Esophagus muscularis mucosa (tissue), 4 donors: ENCODE measurements around the gene KL. TPM values are rescaled to one million over a fixed set of nuclear protein-coding genes. Genes with fewer than 3 reads are reported as not detected.

Source experiments
- DNase-seq: peaks from one replicate; pipeline ENCODE4 v3.0.0-alpha.2; 2017; ENCODE audit errors: extremely low spot score
- H3K27ac ChIP-seq, 4 donors: fragments of 200-600 bp; sonication (generic); replicated peaks in 1 of 4; 1 replicate in 3 of 4; 2 replicates in 1 of 4; pipeline ENCODE4 v1.5.1; 2016 to 2019; ENCODE audit warnings: mild to moderate bottlenecking in 1 of 4
- H3K27me3 ChIP-seq, 4 donors: fragments of 200-600 bp; sonication (generic); one replicate each; pipeline versions ENCODE4 v1.5.1 to v1.6.0; 2016 to 2019
- H3K36me3 ChIP-seq, 4 donors: fragments of 200-600 bp; sonication (generic); one replicate each; pipeline ENCODE4 v1.5.1; 2016 to 2019
- H3K4me1 ChIP-seq, 4 donors: fragments of 200-600 bp; sonication (generic); one replicate each; pipeline ENCODE4 v1.5.1; 2016 to 2019
- H3K4me3 ChIP-seq, 4 donors: fragments of 200-600 bp; sonication (generic); 1 replicate in 2 of 4; 2 replicates in 2 of 4; pipeline ENCODE4 v1.5.1; 2016 to 2019; ENCODE audit warnings: mild to moderate bottlenecking in 4 of 4, moderate library complexity in 1 of 4
- H3K9me3 ChIP-seq, 4 donors: fragments of 200-600 bp; sonication (generic); 1 replicate in 3 of 4; 2 replicates in 1 of 4; pipeline ENCODE4 v1.5.1; 2016 to 2019
- CTCF ChIP-seq, 3 experiments: fragments of 200-600 bp in 2 of 3; fragments of 450-650 bp in 1 of 3; sonication (generic) in 2 of 3; IDR thresholded peaks; one replicate each; pipeline ENCODE4 v1.5.1; 2017 to 2019; ENCODE audit warnings: antibody characterized with exemption in 3 of 3, mild to moderate bottlenecking in 2 of 3, moderate library complexity in 1 of 3
- EP300 ChIP-seq: sonication (generic); formaldehyde crosslinking; IDR thresholded peaks from one replicate; pipeline ENCODE4 v1.6.1; 2017; ENCODE audit warnings: antibody characterized with exemption
- POLR2A ChIP-seq: fragments of 450-650 bp; IDR thresholded peaks from one replicate; pipeline ENCODE4 v1.6.1; 2017; ENCODE audit warnings: antibody characterized with exemption, moderate library complexity, mild to moderate bottlenecking, low read depth
- POLR2AphosphoS5 ChIP-seq, 2 donors: sonication (generic); formaldehyde crosslinking; IDR thresholded peaks; one replicate each; pipeline ENCODE4 v1.6.1; 2017; ENCODE audit warnings: antibody characterized with exemption in 2 of 2
- WGBS: methylation state at CpG from one replicate; pipeline ENCODE4 v1.1.5; 2018; 5-methylcytosine and 5-hydroxymethylcytosine counted together
- intact Hi-C: fragments of 100-400 bp; cut with DNase I; formaldehyde crosslinking; loops from one replicate; pipeline ENCODE4 v1.15.1; 2023
- total RNA-seq, 4 donors: library from RNA; depleted of rRNA; stranded (reverse); fragments of >200 nt; gene quantifications; one replicate each; pipeline versions ENCODE4 v1.1.0 to v1.2.1, GENCODE V29; 2016

KL gene
- total RNA-seq, 4 donors from 2014 or later: 3.7 to 6.7 (median 5.5) TPM

GRCh38 chr13:33014291-33014690, 1.9 kb upstream of the KL start:
- Histone ChIP-seq H3K4me1 (peaks cover 4 to 24% (median 16%) of the 10 kb centered on the region in 4 donors), H3K9me3 (no peaks in the 10 kb centered on the region), H3K36me3 (no peaks in the 10 kb centered on the region), H3K27ac (no peak overlapping the region), H3K27me3 (no peaks in the 10 kb centered on the region), H3K4me3 (no peak overlapping the region)
- TF ChIP-seq POLR2AphosphoS5 (IDR thresholded peaks at IDR 0.05) (no peak), CTCF (IDR thresholded peaks at IDR 0.05) (no peak), EP300 (no peak), POLR2A (no peak)
- DNase-seq: no peak
- intact Hi-C loops: no loop called here
- WGBS: 64% methylated on average over 4 of the region's 4 CpGs

GRCh38 chr13:33015241-33015668, 968 bp upstream of the KL start:
- Histone ChIP-seq H3K9me3 (no peaks in the 10 kb centered on the region), H3K27me3 (no peaks in the 10 kb centered on the region), H3K27ac (peak overlapping the region; percentile 63 to 77 (median 70)), H3K36me3 (no peaks in the 10 kb centered on the region), H3K4me3 (peak overlapping the region; percentile 63 to 73 (median 66)), H3K4me1 (peaks cover 4 to 24% (median 16%) of the 10 kb centered on the region in 4 donors)
- 78% methylated on average over 8 of the region's 8 CpGs for WGBS
- intact Hi-C loops: no loop called here
- no peak for TF ChIP-seq EP300
- peak; percentile 58 to 67 for TF ChIP-seq POLR2AphosphoS5 (IDR thresholded peaks at IDR 0.05)
- no peak for TF ChIP-seq POLR2A
- no peak for TF ChIP-seq CTCF (IDR thresholded peaks at IDR 0.05)
- no peak for DNase-seq

DNA sequence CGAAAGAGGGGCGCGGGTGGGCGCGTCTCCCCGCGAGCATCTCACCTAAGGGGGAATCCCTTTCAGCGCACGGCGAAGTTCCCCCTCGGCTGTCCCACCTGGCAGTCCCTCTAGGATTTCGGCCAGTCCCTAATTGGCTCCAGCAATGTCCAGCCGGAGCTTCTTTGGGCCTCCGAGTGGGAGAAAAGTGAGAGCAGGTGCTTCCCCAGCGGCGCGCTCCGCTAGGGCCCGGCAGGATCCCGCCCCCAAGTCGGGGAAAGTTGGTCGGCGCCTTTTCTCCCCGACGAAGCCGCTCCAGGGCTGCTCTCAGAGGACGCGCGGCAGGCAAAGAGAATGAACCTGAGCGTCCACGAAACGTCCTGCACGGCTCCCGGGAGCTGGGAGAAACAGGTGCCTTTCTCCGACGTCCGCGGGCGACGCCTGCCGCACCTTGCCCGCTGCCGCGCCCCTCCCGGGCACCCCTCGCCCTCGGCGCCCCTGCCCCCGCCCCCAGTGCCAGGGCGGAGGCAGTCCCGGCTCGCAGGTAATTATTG, 366 bp upstream of the KL start:
- intact Hi-C loops: no loop called here
- no peak for TF ChIP-seq POLR2A
- no peak for TF ChIP-seq CTCF (IDR thresholded peaks at IDR 0.05)
- no peak for TF ChIP-seq POLR2AphosphoS5 (IDR thresholded peaks at IDR 0.05)
- Histone ChIP-seq H3K27ac (peak overlapping the region; percentile 63 to 77 (median 70)), H3K36me3 (no peaks in the 10 kb centered on the region), H3K27me3 (no peaks in the 10 kb centered on the region), H3K4me1 (peaks cover 4 to 24% (median 16%) of the 10 kb centered on the region in 4 donors), H3K9me3 (no peaks in the 10 kb centered on the region), H3K4me3 (peak overlapping the region; percentile 63 to 73 (median 66))
- WGBS: 22% methylated on average over 23 of the region's 52 CpGs
- no peak for DNase-seq

DNA sequence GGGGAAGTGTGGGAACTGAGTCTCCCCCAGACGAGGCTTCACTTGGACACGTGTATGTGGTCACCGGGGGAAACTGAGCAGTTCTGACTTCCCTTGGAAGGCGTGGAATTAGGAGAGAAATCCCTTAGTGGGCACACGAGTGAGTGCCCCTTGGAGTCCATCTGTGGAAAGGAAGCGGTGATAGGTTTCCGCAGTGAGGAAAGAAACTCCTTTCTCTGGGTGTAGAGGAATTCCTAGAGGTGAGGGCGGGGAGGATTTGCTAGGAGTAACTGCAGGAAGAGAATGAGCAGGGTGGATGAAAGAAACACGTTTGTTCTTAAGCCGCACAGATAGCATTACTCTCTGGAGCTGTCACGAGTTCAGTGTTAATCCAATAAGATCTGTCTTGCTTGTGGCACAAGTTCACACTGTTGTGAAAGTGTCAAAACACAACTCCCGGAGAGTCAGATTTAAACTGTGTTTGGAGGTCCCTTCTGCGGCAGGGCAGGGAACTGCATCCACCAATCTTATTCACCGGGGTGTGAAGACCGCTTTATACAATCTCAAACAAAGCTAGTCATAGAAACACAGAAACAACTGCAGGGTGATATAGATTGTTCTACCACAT, 1.2 kb downstream of the KL start:
- Histone ChIP-seq H3K4me1 (peaks cover 4 to 24% (median 16%) of the 10 kb centered on the region in 4 donors), H3K27me3 (no peaks in the 10 kb centered on the region), H3K9me3 (no peaks in the 10 kb centered on the region), H3K27ac (peak overlapping the region; percentile 72 to 82 (median 76)), H3K4me3 (peak overlapping the region; percentile 63 to 73 (median 66)), H3K36me3 (no peaks in the 10 kb centered on the region)
- intact Hi-C loops: no loop called here
- WGBS: 54% methylated on average over 15 of the region's 15 CpGs
- TF ChIP-seq POLR2A (no peak), CTCF (IDR thresholded peaks at IDR 0.05) (peak; percentile 53 to 68 (median 64)), EP300 (no peak), POLR2AphosphoS5 (IDR thresholded peaks at IDR 0.05) (peak; percentile 40 to 81)
- DNase-seq: no peak

DNA sequence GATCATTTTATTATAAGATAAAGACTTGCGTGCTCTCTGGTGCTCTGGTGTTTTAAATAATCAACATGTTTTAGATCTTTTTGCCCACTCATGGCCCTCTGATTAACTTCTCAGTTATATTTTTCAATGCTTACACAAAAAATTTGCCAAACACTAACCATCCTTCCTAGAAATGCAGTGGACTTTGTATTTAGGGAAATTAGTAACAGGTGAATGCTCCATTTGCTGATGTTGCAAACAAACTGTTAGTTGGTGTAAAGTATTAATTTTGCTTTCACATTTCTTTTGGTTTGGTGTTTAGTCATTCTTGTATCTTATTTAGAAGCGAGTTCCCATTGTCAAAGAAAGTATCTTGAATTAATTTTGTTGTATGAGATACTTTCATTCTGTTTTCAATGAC, 2.7 kb downstream of the KL start:
- Histone ChIP-seq H3K27ac (no peak overlapping the region), H3K4me3 (no peak overlapping the region), H3K9me3 (no peaks in the 10 kb centered on the region), H3K27me3 (no peaks in the 10 kb centered on the region), H3K4me1 (peaks cover 4 to 24% (median 16%) of the 10 kb centered on the region in 4 donors), H3K36me3 (no peaks in the 10 kb centered on the region)
- no peak for DNase-seq
- no peak for TF ChIP-seq EP300
- no peak for TF ChIP-seq POLR2A
- no peak for TF ChIP-seq CTCF (IDR thresholded peaks at IDR 0.05)
- no peak for TF ChIP-seq POLR2AphosphoS5 (IDR thresholded peaks at IDR 0.05)
- intact Hi-C loops: no loop called here
- WGBS: 93% methylated on average over 2 of the region's 2 CpGs
